GM19468 (cell line): ENCODE results near the gene LRRC55.
"Not testable (repeated sequence)": the region's sequence is repeated elsewhere in the genome, so short reads cannot be mapped to it uniquely, and the experiment has no call there.

ENCODE experiments used
- ATAC-seq: cut with Tn5 transposase; IDR thresholded peaks from one replicate; pipeline ENCODE4 v1.9.1; 2021; ENCODE audit warnings: mild to moderate bottlenecking, moderate library complexity, moderate number of reproducible peaks; ENCODE audit not compliant: unreplicated experiment; ENCODE audit errors: extremely low read depth

The LRRC55 gene

DNA sequence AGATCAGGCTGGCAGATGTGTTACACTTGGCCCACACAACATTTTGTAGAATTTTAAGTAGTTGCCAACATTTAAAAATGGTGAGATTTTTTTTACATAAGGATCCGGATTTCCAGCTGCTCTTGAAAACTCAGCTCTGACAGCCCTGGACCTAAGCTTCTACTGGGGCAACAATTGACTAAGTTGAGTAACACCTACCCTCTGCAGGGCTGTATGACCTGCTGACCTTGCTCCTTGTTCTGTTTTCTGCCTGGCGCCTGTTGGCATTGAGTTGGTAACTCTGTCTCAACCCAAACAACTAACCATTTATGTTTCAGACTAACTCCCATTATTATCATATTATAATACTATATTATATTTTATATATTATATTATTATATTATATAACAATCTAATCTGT is 21.1 kb upstream of the LRRC55 start:
- no peak for ATAC-seq

- no peak for ATAC-seq
Observed at GRCh38 chr11:57161351-57161750, 20.4 kb upstream of the LRRC55 start.

DNA sequence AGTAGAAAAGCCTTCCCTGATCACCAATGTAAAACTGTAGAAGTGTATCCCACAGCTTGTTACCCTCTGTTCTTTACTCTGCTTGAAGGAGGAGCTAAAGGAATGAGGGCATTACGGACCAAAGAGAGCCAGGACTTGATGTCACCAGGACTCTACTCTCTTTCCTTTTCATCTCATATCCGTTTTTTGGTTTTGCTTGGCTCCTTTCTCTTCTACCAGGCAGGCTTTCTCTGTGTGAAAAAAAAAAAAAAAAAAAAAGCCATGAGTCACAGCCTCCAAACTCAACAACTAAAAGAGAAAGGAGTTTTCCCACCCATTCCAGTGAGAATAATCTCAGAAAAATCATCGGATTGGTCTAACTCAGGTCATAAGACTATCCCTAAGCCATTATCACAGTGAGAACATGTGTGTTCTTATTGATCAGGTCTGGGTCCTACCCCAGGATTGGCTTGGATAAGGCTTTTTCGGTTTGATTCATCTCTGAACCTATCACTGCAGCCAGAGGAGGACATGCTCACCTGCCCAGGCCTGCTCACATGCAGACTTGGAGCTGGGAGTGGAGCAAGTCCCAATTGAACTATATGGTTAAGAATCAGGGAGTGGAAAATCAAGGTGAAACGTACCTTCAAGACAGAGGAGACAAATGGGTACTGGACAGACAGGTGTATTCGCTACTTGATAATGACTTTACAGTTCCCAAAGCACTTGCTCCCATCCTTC is 19.4 kb upstream of the LRRC55 start:
- no peak for ATAC-seq

GRCh38 chr11:57163160-57163868 is 18.4 kb upstream of the LRRC55 start:
- no peak for ATAC-seq

DNA sequence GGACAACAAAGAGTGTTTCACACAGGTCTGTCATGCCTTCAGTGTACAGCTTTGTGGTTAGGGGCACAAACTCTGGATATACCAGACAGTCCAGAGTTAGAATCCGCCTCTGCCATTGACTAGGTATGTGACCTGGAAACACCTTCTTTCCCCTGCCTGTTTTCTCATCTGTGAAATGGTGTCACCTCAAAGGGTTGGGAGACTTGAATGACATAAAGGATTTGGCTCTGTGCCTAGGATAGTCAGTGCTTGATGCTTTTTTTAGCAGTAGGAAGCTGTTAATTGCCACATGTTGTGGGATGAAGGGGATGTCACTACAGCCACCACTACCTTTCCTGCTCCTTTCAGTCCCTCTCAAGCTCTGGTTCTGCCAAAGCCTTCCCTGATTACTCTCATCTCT is 17.4 kb upstream of the LRRC55 start:
- ATAC-seq, result no peak

- ATAC-seq, result no peak
Observed at GRCh38 chr11:57167125-57167846, 14.5 kb upstream of the LRRC55 start.

- not testable (repeated sequence) for ATAC-seq
Observed at GRCh38 chr11:57169732-57170313, 11.9 kb upstream of the LRRC55 start.

- ATAC-seq, result no peak
Observed at GRCh38 chr11:57172031-57172430, 9.7 kb upstream of the LRRC55 start.

GRCh38 chr11:57174656-57175055 is 7.1 kb upstream of the LRRC55 start:
- no peak for ATAC-seq

- ATAC-seq, result no peak
Observed at GRCh38 chr11:57175478-57175877, 6.3 kb upstream of the LRRC55 start.

DNA sequence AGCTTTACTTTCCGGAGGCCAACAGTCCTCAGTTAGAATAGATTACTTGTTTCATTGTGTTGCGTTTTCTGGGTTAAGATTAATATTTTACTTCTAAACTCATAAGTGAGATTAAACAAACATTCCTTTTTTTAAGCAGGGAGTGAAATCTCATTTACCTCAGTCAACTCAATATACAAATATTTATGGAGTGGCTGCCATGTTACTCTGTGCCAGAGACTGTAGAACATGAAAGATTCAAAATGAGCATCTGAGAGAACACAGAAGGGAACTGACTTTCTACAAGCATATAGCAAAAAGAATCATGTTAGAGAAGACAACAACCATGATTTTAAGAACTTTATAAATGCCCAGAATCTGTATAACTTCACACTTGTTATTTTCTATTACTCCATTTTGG is 3.4 kb upstream of the LRRC55 start:
- ATAC-seq, result no peak

DNA sequence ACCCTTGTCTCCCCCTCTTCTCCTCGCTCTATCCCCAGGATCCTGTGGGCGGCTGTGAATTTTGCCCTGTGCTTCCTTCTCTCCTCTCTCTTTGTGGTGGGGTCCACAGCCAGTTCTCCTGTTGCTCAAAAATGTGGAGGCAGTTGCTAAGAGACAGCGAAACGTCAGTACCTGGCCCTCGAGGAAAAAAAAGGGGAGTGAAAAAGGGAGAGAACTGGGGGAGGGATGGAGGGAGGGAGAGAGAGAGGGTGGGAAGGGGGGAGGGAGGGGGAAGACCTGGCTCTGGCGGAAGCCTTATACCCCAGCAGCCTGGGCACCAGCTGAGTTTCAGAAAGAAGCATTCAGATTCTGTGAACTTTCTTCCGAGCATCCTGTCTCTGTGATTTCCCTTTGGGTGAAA is 2.1 kb upstream of the LRRC55 start:
- ATAC-seq, result no peak

DNA sequence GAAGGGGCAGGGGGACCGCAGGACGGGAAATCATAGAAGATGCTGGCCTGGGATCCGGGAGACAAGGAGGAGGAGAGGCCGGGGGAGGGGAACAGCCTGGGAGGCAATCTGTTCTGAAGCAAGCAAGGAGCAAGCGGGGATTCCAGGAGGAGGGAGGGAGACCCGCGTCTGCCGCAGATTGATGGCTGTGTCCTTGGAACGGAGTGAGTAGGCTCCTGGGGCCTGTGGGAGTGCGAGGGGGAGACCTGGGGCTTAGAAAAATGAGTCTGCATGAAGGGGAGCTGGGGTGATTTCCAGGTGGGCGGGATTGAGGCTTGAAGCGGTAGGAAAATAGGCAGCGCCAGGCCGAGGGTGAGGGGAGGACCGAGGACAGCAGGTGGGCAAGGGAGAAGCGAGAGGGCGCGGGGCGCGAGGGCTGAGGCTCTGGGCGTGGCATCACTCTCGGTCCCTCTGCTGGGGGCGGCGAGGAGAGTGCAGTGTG is 1.6 kb upstream of the LRRC55 start:
- no peak for ATAC-seq

DNA sequence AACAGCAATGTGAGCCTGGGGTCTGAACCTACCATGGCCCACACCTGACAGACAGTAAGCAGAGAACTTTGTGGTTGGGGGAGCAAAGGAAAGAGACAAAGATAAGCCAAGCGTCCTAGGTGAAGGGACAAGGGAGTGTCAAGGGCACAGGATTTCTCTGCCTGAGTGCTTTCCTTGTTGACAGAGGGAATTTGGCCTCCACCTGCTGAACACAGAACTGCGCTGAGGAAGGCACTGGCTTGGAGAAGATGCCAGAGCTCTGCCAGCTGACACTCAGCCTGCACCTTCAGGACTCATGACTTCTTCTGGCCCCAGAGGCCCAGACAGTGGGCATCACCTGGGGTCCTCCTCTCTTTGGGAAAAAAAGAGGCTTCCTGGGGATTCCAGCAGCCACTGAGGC is 789 bp upstream of the LRRC55 start:
- ATAC-seq, result no peak

DNA sequence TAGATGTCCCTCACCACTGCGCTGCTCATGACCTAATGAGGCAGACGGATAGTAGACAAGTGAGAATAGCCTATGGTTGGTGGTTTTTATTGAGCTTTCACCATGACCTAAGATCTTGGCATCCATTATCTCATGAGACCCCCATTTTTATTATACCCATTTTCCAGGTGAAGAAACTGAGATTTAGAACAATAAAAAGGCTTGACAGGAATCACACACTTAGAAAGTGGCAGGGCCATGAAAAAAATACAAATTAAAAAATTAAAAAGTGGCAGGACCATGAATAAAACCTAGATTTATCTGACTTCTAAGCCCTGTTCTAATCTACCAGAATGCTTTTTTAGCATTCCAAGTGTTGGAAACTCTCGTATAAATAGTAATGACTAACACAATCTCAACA is 1.1 kb downstream of the LRRC55 start:
- no peak for ATAC-seq

- ATAC-seq, result no peak
Observed at GRCh38 chr11:57190548-57190947, 8.8 kb downstream of the LRRC55 start.

- ATAC-seq, result no peak
Observed at GRCh38 chr11:57191311-57192219, 9.8 kb downstream of the LRRC55 start.

DNA sequence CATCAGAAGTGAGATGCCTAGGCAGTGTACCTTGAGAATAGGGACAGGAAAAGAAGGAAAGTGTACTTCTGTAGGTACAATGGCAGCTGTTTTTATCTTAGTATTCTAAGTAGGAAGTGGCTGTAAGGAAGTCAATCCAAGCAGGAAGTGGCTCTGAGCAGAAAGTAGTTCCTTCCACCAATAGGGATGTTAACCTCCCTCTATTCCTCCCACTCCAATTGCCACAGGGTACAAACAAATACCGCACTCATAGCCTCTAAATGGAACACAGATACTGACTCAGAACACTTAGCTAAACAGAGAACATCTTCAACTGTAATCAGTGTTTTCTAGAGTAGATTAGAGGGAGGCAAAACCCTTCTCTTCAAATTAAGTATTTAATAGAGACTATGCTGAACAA is 10.6 kb downstream of the LRRC55 start:
- no peak for ATAC-seq

- no peak for ATAC-seq
Observed at GRCh38 chr11:57196596-57196995, 14.8 kb downstream of the LRRC55 start.

DNA sequence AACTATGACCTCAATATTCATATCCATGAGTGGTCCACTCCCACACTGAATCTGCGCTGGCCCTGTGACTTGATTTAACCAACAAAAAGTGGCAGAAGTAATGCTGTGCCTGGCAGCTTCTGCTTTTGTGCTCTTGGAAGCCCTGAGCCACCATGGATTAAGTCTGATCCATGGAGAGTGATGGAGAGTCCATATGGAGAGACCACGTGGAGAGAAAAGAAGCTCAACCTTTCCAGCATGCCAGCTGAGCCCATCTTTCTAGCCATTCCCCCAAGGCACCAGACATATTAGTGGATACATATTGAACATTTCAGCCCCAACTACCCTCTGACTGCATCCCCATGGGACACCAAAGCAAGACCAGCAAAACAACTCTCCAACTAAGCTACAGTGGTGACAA is 16.0 kb downstream of the LRRC55 start:
- ATAC-seq, result no peak
